ENCODE measurements around the gene RGS18. TPM values are rescaled to one million over a fixed set of nuclear protein-coding genes. Genes with fewer than 3 reads are reported as not detected.

Gene RGS18
- total RNA-seq, 1 experiment from 2014 or later = not detected

GRCh38 chr1:192171123-192171522 is 12.9 kb downstream of the RGS18 start:
- Histone ChIP-seq H4K20me1 (ENCODE audit: control insufficient read depth, insufficient read depth, insufficient read length) (no peaks in the 10 kb centered on the region), H3K23ac (ENCODE audit: insufficient read length, low read depth, low read length) (no peak overlapping the region), H2BK15ac (ENCODE audit: low read depth, low read length) (no peak overlapping the region), H3K79me2 (ENCODE audit: insufficient read depth, low read length) (no peaks in the 10 kb centered on the region), H3K27ac (ENCODE audit: insufficient read length, low read depth, low read length) (no peak overlapping the region), H3K9me3 (ENCODE audit: control insufficient read depth, low read depth, low read length) (no peaks in the 10 kb centered on the region), H4K8ac (replicated peaks; ENCODE audit: insufficient read length, low read depth, low read length) (no peak overlapping the region), H4K5ac (ENCODE audit: insufficient read length, low read depth, low read length) (no peak overlapping the region), H2BK5ac (ENCODE audit: insufficient read length, low read length) (no peak overlapping the region), H3K9ac (ENCODE audit: extremely low read depth, insufficient read length, low read length) (no peak overlapping the region), H3K79me1 (ENCODE audit: insufficient read depth, low read depth, low read length, poor library complexity, severe bottlenecking) (no peaks in the 10 kb centered on the region), H3K4me2 (ENCODE audit: insufficient read depth, insufficient read length, low read length) (no peak overlapping the region), H3K14ac (ENCODE audit: insufficient read depth, low read length) (no peak overlapping the region), H3K27me3 (ENCODE audit: insufficient read depth, low read length) (no peaks in the 10 kb centered on the region), H3K4ac (ENCODE audit: low read depth, low read length) (no peak overlapping the region), H2BK20ac (ENCODE audit: low read depth, low read length, poor library complexity, severe bottlenecking) (no peak overlapping the region), H2AK5ac (ENCODE audit: insufficient read length, low read length) (no peak overlapping the region), H3T11ph (ENCODE audit: low read length) (no peak overlapping the region), H2BK120ac (ENCODE audit: low read depth, low read length, poor library complexity, severe bottlenecking) (no peak overlapping the region), H3K4me1 (ENCODE audit: insufficient read depth, low read length) (no peaks in the 10 kb centered on the region), H4K91ac (ENCODE audit: insufficient read length, low read depth, low read length) (no peak overlapping the region), H3K18ac (ENCODE audit: insufficient read length, low read depth, low read length) (no peak overlapping the region), H2BK12ac (ENCODE audit: insufficient read length, low read depth, low read length) (no peak overlapping the region), H2AFZ (ENCODE audit: low read length) (no peak overlapping the region), H3K56ac (ENCODE audit: insufficient read length, low read depth, low read length) (no peak overlapping the region), H3K23me2 (ENCODE audit: insufficient read length, low read depth, low read length, poor library complexity, severe bottlenecking) (no peaks in the 10 kb centered on the region)
- H3K27me3 Mint-ChIP-seq (ENCODE audit: low read depth) = no peaks in the 10 kb centered on the region
- no peaks in the 10 kb centered on the region for H3K9me3 Mint-ChIP-seq
- WGBS (ENCODE audit: extremely low coverage, insufficient read length, low lambda C conversion rate) = no CpG with 5 or more reads among the region's 3 CpGs
- no peak overlapping the region for H3K4me3 Mint-ChIP-seq
- no peak for DNase-seq
- H3K27ac Mint-ChIP-seq = no peak overlapping the region
- H3K36me3 Mint-ChIP-seq (ENCODE audit: insufficient read depth in 1 of 3, low read depth in 3 of 3) = no peaks in the 10 kb centered on the region
- peaks cover 0 to 4% of the 10 kb centered on the region in 2 experiments; a peak in 2 of 4 replicates for H3K4me1 Mint-ChIP-seq
- TF ChIP-seq CTCF (conservative IDR thresholded peaks at IDR 0.05) = no peak

All from H9 (cell line).